Measurements from ENCODE around the gene CES4A.

The CES4A gene

GRCh38 chr16:67050796-67051195 lies 62.4 kb downstream of the CES4A start:
- no peak for DNase-seq (ENCODE audit: low read depth)
- H3K4me3 ChIP-seq (replicated peaks; ENCODE audit: low read depth, low read length), result no peak overlapping the region
- TF ChIP-seq, protein P1, sequence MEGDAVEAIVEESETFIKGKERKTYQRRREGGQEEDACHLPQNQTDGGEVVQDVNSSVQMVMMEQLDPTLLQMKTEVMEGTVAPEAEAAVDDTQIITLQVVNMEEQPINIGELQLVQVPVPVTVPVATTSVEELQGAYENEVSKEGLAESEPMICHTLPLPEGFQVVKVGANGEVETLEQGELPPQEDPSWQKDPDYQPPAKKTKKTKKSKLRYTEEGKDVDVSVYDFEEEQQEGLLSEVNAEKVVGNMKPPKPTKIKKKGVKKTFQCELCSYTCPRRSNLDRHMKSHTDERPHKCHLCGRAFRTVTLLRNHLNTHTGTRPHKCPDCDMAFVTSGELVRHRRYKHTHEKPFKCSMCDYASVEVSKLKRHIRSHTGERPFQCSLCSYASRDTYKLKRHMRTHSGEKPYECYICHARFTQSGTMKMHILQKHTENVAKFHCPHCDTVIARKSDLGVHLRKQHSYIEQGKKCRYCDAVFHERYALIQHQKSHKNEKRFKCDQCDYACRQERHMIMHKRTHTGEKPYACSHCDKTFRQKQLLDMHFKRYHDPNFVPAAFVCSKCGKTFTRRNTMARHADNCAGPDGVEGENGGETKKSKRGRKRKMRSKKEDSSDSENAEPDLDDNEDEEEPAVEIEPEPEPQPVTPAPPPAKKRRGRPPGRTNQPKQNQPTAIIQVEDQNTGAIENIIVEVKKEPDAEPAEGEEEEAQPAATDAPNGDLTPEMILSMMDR (IDR thresholded peaks at IDR 0.05; ENCODE audit: low read length, missing control alignments), result no peak

- H3K4me3 ChIP-seq (replicated peaks; ENCODE audit: low read depth, low read length), result no peak overlapping the region
- TF ChIP-seq, protein P1 (IDR thresholded peaks at IDR 0.05; ENCODE audit: low read length, missing control alignments), result no peak
Measured at GRCh38 chr16:67052399-67052798, 64.0 kb downstream of the CES4A start.

DNA sequence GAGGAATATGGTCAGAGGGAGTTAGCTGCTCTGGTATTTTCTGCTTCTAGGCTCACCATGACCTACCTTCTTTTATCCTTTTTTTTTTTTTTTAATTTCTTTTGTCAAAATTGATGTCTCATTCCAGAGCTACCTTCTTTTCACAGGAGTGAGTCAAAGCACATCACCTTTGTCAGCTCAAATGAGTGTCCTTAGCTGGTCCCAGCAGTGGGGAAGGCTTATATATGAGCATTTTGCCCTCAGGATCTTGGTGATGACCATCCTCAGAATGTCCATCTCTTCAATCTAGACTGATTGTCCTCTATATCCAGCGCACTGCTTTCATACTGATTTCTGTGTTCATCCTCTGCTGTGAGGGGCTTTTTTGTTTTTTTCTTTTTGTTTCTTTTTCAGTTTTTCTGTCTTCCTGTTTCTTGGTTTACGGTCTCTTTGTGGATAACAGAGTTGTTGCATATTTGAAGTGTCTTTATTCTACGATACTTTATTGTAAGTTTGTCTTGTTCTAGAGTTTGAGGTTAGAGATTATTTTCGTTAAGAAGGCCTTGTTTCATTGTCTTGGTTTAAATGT lies 65.5 kb downstream of the CES4A start:
- no peak for DNase-seq (ENCODE audit: low read depth)
- no peak overlapping the region for H3K4me3 ChIP-seq (replicated peaks; ENCODE audit: low read depth, low read length)
- TF ChIP-seq, protein P1 (IDR thresholded peaks at IDR 0.05; ENCODE audit: low read length, missing control alignments), result no peak

More at GRCh38 chr16:67052399-67052798, 64.0 kb downstream of the CES4A start:
- DNase-seq (ENCODE audit: low read depth), result no peak

DNA sequence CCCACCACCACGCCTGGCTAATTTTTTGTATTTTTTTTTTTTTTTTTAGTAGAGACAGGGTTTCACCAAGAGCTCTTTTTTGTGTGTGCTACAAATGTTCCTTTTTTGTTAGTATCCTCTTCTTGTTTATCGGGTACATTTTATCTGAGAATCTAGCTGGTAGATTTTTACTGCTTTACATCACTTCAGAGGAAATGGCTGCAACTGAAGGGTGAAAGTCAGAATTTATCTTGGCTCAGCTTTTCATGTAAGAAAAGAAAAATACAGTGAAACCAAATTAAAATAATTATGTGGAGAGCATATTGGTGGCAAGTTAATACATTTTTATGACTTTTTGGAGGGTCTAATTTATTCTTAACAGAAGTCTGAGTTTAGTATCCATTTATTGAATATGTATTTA lies 66.5 kb downstream of the CES4A start:
- H3K4me3 ChIP-seq (replicated peaks; ENCODE audit: low read depth, low read length), result no peak overlapping the region
- peak; percentile 11 for DNase-seq (ENCODE audit: low read depth)
- TF ChIP-seq, protein P1 (IDR thresholded peaks at IDR 0.05; ENCODE audit: low read length, missing control alignments), result no peak

DNA sequence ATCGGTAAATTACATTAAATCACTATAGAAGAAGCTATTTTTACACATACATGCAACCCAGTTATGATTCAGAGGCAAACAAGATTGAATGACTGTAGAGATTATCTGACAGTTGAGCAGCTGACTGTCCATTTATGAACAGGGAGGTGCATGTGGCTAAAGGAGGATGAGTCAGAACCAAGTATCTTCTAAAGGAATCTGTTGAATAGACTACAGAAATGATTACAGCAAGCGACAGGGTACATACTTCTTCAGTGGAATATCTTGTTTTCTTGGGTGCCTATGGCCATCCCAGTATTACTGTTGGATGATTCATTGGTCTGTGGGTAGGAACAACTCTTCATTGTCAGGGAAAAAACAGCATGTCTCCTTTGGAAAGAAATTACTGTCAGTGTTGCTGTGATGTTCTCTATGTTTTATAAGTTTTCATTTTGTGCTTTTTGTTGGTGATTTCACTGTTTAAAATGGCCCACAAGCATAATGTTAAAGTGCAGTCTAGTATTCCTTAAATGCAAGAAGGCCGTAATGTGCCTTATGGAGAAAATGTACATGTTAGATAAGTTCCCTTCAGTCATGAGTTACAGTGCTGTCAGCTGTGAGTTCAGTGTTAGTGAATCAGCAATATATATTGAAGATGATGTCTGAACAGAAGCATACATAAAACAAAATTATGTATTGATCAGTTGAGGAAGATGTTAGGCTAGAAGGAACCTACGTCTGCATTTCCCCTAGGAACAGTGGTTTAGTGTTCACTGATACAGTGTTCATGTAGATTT lies 67.5 kb downstream of the CES4A start:
- no peak overlapping the region for H3K4me3 ChIP-seq (replicated peaks; ENCODE audit: low read depth, low read length)
- peak; percentile 84 for DNase-seq (ENCODE audit: low read depth)
- TF ChIP-seq, protein P1 (IDR thresholded peaks at IDR 0.05; ENCODE audit: low read length, missing control alignments), result no peak

Measured in fibroblast of pulmonary artery (primary cell).